ENCODE data around the gene RRP15.

DNA sequence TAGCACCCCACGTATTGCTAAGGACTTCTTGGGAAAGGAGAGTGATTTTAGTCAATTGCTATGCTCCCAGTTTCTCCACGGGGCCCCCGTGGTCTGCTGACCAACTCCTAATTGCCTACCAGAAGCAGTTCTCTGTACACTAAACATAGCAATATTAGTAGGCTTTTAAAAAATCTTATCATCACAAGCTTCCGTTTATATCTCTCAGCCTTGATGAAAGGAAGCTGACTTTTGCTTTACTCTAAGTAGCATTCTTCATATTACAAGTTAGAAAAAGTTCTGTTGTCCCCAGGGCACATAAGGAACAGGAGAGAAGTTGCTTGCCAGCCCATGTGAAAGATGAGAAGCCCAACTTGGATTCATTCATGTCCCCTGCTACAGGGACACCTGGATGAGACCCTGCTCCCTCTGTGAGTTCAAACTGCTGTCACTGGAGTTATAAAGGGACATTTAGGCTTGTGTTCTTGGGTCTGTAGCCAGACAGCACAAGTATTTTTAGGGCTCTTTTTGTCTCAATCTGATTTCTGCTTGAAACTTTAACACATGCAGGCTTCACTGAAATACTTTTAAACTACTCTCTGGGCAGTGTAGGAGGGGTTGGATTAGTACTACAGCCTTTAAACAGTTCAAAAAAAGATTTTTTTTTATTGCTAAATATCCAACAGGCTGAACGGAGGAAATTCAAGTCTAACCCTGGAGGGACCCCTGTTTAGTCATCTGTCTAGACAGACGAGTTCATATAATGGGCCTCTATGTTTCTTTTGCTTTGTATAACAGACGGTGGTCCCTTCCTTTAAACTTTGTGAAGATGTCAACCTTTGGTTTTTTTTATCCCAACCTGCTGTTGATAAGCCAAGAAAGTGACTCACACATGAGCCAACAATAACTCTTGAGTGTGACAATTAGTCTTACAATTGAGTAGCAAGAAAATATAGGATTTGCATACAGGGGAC is 89.6 kb downstream of the RRP15 start:
- TF ChIP-seq, protein P1, sequence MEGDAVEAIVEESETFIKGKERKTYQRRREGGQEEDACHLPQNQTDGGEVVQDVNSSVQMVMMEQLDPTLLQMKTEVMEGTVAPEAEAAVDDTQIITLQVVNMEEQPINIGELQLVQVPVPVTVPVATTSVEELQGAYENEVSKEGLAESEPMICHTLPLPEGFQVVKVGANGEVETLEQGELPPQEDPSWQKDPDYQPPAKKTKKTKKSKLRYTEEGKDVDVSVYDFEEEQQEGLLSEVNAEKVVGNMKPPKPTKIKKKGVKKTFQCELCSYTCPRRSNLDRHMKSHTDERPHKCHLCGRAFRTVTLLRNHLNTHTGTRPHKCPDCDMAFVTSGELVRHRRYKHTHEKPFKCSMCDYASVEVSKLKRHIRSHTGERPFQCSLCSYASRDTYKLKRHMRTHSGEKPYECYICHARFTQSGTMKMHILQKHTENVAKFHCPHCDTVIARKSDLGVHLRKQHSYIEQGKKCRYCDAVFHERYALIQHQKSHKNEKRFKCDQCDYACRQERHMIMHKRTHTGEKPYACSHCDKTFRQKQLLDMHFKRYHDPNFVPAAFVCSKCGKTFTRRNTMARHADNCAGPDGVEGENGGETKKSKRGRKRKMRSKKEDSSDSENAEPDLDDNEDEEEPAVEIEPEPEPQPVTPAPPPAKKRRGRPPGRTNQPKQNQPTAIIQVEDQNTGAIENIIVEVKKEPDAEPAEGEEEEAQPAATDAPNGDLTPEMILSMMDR (IDR thresholded peaks at IDR 0.05; ENCODE audit: low read depth, low read length): no peak
- TF ChIP-seq, protein P2, sequence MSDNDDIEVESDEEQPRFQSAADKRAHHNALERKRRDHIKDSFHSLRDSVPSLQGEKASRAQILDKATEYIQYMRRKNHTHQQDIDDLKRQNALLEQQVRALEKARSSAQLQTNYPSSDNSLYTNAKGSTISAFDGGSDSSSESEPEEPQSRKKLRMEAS (IDR thresholded peaks at IDR 0.05; ENCODE audit: low read depth, low read length): no peak
- no peak for TF ChIP-seq POLR2A (IDR thresholded peaks at IDR 0.05; ENCODE audit: extremely low read depth, insufficient read length)
- TF ChIP-seq MYC (IDR thresholded peaks at IDR 0.05; ENCODE audit: low read depth, low read length): no peak

Data from NB4 (cell line).